Fibroblast of villous mesenchyme (primary cell): ENCODE measurements around the gene NUDT22. TPM values are rescaled to one million over a fixed set of nuclear protein-coding genes. Genes with fewer than 3 reads are reported as not detected.

ENCODE experiments used
- DNase-seq: peaks from one replicate; pipeline ENCODE4 v3.0.0-alpha.2; 2010; ENCODE audit warnings: low read depth
- H3K4me3 ChIP-seq: 2 replicates; pipeline ENCODE4 v1.5.1; 2011; ENCODE audit warnings: low read depth, mild to moderate bottlenecking, low read length
- total RNA-seq: library from RNA; depleted of rRNA; stranded (reverse); fragments of >200 nt; gene quantifications from 2 replicates; pipeline ENCODE4 v1.2.3, GENCODE V29; 2012
- TF ChIP-seq, protein P1 (sequence below): IDR thresholded peaks from 2 replicates; pipeline ENCODE4 v1.5.1; 2012; ENCODE audit warnings: low read depth, mild to moderate bottlenecking, low read length; ENCODE audit not compliant: insufficient read depth

Gene NUDT22
- total RNA-seq, 1 donor: 43.6 TPM

GRCh38 chr11:64198511-64198910 lies 27.6 kb upstream of the NUDT22 start:
- TF ChIP-seq, protein P1, sequence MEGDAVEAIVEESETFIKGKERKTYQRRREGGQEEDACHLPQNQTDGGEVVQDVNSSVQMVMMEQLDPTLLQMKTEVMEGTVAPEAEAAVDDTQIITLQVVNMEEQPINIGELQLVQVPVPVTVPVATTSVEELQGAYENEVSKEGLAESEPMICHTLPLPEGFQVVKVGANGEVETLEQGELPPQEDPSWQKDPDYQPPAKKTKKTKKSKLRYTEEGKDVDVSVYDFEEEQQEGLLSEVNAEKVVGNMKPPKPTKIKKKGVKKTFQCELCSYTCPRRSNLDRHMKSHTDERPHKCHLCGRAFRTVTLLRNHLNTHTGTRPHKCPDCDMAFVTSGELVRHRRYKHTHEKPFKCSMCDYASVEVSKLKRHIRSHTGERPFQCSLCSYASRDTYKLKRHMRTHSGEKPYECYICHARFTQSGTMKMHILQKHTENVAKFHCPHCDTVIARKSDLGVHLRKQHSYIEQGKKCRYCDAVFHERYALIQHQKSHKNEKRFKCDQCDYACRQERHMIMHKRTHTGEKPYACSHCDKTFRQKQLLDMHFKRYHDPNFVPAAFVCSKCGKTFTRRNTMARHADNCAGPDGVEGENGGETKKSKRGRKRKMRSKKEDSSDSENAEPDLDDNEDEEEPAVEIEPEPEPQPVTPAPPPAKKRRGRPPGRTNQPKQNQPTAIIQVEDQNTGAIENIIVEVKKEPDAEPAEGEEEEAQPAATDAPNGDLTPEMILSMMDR: no peak
- DNase-seq: no peak

GRCh38 chr11:64201543-64201942 lies 24.5 kb upstream of the NUDT22 start:
- DNase-seq: no peak
- TF ChIP-seq, protein P1: no peak
- H3K4me3 ChIP-seq: no peak overlapping the region

More at GRCh38 chr11:64198511-64198910, 27.6 kb upstream of the NUDT22 start:
- H3K4me3 ChIP-seq: no peak overlapping the region

DNA sequence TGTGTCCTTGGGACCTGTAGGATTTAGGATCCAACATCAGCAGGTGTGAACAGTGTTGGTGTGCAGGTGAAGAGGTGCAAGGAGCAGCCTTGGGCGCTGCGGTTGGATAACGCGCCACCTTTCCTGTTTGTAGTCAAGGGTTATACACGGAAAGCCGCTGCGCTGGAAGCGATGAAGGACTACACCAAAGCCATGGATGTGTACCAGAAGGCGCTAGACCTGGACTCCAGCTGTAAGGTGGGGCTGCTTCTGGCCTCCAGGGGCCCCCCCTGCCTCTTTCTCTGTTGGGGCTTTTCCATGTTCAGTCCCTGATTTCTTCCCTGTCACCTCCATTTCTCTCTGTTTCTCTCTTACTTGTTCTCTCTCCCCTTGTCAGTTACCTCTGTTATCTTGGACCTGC lies 23.1 kb upstream of the NUDT22 start:
- TF ChIP-seq, protein P1: no peak
- no peak for DNase-seq
- H3K4me3 ChIP-seq: no peak overlapping the region

- H3K4me3 ChIP-seq: no peak overlapping the region
- TF ChIP-seq, protein P1: no peak
- no peak for DNase-seq
These were observed 22.5 kb upstream of the NUDT22 start for GRCh38 chr11:64203421-64204079.

DNA sequence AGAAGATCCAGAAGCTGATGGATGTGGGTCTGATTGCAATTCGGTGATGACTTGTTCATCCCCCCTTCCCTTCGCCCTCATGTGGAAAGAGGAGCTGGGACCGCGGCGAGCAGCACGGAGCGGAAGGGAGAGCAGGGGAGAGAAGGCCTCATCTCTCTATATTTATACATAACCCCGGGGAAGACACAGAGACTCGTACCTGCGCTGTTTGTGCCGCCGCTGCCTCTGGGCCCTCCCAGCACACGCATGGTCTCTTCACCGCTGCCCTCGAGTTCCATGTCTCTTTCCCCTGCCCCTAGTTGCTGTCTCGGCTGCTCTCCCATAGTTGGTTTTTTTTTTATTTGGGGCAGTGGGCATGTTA lies 22.0 kb upstream of the NUDT22 start:
- TF ChIP-seq, protein P1: no peak
- no peak for DNase-seq
- H3K4me3 ChIP-seq: no peak overlapping the region

DNA sequence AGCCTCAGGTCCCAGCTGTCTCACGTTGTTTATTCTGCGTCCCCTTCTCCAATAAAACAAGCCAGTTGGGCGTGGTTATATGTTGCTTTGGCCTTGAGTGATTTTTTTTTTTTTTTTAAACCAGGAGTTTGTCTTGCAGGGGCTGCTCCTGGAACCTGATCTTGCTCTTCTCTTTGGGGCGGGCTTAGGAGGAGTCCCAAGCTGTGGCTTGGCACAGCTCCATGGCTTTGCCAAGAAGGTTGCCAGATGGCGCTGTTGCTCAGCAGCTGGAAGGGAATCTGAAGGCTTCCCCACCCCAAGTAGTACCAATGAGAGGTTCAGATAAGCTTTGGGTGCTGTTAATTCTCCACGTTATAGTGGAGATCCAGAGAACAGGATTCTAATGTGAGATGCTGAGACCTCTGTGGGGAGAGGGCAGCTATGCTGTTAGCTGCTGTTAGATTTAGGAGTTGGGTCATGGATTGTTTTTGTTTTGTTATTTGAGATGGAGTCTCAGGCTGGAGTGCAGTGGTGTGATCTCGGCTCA lies 21.5 kb upstream of the NUDT22 start:
- peak; percentile 98 for DNase-seq
- H3K4me3 ChIP-seq: no peak overlapping the region
- TF ChIP-seq, protein P1: peak; percentile 68
